Activated CD8-positive, alpha-beta T cell treated with anti-CD3 and anti-CD28 coated beads for 36 hours (primary cell): ENCODE data around the gene SSR1. TPM values are rescaled to one million over a fixed set of nuclear protein-coding genes. Genes with fewer than 3 reads are reported as not detected.
"Not testable (repeated sequence)": the region's sequence is repeated elsewhere in the genome, so short reads cannot be mapped to it uniquely, and the experiment has no call there.

Source experiments
- ATAC-seq: fragments of 200-7000 bp; cut with Tn5 transposase; one replicate; pipeline ENCODE4 v1.10.0; 2021; ENCODE audit warnings: mild to moderate bottlenecking, moderate library complexity
- CTCF ChIA-PET: fragments of 350-600 bp; sonication (Branson Sonifier 250); formaldehyde crosslinking; loops from one replicate; lab custom pipeline; 2021; ENCODE audit warnings: antibody characterized with exemption; lab: Charles Lee
- POLR2A ChIA-PET: fragments of 350-600 bp; sonication (Branson Sonifier 250); formaldehyde crosslinking; loops from one replicate; lab custom pipeline; 2021; ENCODE audit warnings: antibody characterized with exemption; lab: Charles Lee
- DNase-seq: peaks from one replicate; pipeline ENCODE4 v3.0.0-alpha.2; 2020
- H3K27ac Mint-ChIP-seq: one replicate; pipeline ENCODE4 v1.8.0; 2021; ENCODE audit warnings: mild to moderate bottlenecking, mixed read lengths
- H3K27me3 Mint-ChIP-seq: one replicate; pipeline ENCODE4 v1.8.0; 2021; ENCODE audit warnings: mixed read lengths
- H3K36me3 Mint-ChIP-seq: one replicate; pipeline ENCODE4 v1.8.0; 2021; ENCODE audit warnings: low read depth, mixed read lengths
- H3K4me1 Mint-ChIP-seq: one replicate; pipeline ENCODE4 v1.8.0; 2021; ENCODE audit warnings: low read depth, mixed read lengths
- H3K4me3 Mint-ChIP-seq: one replicate; pipeline ENCODE4 v1.8.0; 2021; ENCODE audit warnings: mild to moderate bottlenecking, moderate library complexity, mixed read lengths
- H3K9me3 Mint-ChIP-seq: one replicate; pipeline ENCODE4 v1.8.0; 2021; ENCODE audit warnings: mixed read lengths
- intact Hi-C: fragments of 100-400 bp; cut with micrococcal nuclease; formaldehyde crosslinking; loops from one replicate; pipeline ENCODE4 v1.10.0; 2022
- total RNA-seq, 2 experiments: library from RNA; stranded (reverse); gene quantifications; one replicate each; pipeline ENCODE4 v1.2.3, GENCODE V29; 2021
- TF ChIP-seq, protein P1 (sequence below): fragments of 200-600 bp; IDR thresholded peaks from one replicate; pipeline ENCODE4 v1.8.0; 2022; ENCODE audit warnings: antibody characterized with exemption, mild to moderate bottlenecking

SSR1 gene
- total RNA-seq, 2 experiments from 2014 or later, result 117 to 124 TPM

DNA sequence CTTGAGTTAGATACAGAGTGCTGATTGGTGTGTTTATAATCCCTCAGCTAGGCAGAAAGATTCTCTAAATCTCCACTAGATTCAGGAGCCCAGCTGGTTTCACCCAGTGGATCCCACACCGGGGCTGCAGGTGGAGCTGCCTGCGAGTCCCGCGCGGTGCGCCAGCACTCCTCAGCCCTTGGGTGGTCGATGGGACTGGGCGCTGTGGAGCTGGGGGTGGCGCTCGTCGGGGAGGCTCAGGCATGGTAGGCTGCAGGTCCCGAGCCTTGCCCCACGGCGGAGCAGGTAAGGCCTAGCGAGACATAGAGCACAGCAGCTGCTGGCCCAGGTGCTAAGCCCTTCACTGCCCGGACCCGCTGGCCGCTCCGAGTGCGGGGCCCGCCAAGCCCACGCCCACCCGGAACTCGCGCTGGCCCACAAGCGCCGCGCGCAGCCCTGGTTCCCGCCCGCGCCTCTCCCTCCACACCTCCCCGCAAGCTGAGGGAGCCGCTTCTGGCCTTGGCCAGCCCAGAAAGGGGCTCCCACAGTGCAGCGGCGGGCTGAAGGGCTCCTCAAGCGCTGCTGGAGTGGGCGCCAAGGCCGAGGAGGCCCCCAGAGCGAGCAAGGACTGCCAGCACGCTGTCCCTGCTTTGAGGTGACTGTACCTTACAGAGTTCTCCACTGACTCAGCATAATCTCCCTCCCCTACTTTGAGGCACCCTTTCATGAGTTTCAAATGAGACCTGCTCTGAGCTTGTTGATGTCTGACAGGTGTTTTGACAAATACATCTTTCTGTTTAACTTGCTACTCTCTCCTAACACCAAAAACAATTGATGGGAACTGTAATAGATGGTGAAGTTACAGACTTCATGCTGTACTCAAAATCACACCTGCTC, 3.9 kb upstream of the SSR1 start:
- POLR2A ChIA-PET, result no interaction called here
- Mint-ChIP-seq H3K4me1 (peaks cover 15% of the 10 kb centered on the region), H3K27ac (no peak overlapping the region), H3K9me3 (no peaks in the 10 kb centered on the region), H3K27me3 (no peaks in the 10 kb centered on the region), H3K4me3 (no peak overlapping the region), H3K36me3 (peaks cover 5% of the 10 kb centered on the region)
- no peak for ATAC-seq
- TF ChIP-seq, protein P1, sequence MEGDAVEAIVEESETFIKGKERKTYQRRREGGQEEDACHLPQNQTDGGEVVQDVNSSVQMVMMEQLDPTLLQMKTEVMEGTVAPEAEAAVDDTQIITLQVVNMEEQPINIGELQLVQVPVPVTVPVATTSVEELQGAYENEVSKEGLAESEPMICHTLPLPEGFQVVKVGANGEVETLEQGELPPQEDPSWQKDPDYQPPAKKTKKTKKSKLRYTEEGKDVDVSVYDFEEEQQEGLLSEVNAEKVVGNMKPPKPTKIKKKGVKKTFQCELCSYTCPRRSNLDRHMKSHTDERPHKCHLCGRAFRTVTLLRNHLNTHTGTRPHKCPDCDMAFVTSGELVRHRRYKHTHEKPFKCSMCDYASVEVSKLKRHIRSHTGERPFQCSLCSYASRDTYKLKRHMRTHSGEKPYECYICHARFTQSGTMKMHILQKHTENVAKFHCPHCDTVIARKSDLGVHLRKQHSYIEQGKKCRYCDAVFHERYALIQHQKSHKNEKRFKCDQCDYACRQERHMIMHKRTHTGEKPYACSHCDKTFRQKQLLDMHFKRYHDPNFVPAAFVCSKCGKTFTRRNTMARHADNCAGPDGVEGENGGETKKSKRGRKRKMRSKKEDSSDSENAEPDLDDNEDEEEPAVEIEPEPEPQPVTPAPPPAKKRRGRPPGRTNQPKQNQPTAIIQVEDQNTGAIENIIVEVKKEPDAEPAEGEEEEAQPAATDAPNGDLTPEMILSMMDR, result no peak
- intact Hi-C loops, result loop anchor here (10.0 kb wide), 1 partner anchor 68 kb away; the partner anchor contains the start of genes CAGE1 and RIOK1
- CTCF ChIA-PET, result interaction anchor here (1.4 to 3.2 kb wide), 2 partner anchors 8 to 41 kb away, joined by 4 to 11 read pairs; no protein-coding TSS in a partner anchor
- DNase-seq, result no peak

DNA sequence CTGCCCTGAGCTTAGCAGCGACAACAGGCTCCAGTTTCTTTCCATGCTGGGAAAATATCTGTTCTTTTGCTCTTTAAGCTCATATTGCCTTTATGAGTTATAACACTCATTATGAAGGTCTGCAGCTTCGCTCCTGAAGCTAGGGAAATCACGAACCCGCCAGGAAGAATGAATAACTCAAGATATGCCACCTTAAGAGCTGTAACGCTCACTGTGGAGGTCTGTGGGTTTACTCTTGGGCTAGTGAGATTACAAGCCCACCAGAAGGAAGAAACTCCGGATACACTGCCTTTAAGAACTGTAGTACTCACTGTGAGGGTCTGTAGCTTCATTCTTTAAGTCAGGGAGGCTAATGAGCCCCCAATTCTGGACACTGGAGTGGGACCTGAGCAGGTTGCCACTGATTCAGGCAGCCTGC, 3.0 kb upstream of the SSR1 start:
- H3K27ac Mint-ChIP-seq, result no peak overlapping the region
- H3K27me3 Mint-ChIP-seq, result no peaks in the 10 kb centered on the region
- ATAC-seq, result no peak
- H3K36me3 Mint-ChIP-seq, result peaks cover 11% of the 10 kb centered on the region
- TF ChIP-seq, protein P1, result no peak
- H3K4me1 Mint-ChIP-seq, result peaks cover 20% of the 10 kb centered on the region
- ChIA-PET POLR2A (interaction anchor here (0.8 kb wide), 1 partner anchor 275 kb away, joined by 3 read pairs; the partner anchor contains the start of gene SNRNP48), CTCF (interaction anchor here (1.1 to 3.2 kb wide), 3 partner anchors 8 to 40 kb away, joined by 3 to 11 read pairs (median 4); no protein-coding TSS in a partner anchor)
- intact Hi-C loops, result loop anchor here (10.0 kb wide), 1 partner anchor 69 kb away; the partner anchor contains the start of genes CAGE1 and RIOK1
- H3K4me3 Mint-ChIP-seq, result no peak overlapping the region
- no peaks in the 10 kb centered on the region for H3K9me3 Mint-ChIP-seq
- DNase-seq, result no peak

DNA sequence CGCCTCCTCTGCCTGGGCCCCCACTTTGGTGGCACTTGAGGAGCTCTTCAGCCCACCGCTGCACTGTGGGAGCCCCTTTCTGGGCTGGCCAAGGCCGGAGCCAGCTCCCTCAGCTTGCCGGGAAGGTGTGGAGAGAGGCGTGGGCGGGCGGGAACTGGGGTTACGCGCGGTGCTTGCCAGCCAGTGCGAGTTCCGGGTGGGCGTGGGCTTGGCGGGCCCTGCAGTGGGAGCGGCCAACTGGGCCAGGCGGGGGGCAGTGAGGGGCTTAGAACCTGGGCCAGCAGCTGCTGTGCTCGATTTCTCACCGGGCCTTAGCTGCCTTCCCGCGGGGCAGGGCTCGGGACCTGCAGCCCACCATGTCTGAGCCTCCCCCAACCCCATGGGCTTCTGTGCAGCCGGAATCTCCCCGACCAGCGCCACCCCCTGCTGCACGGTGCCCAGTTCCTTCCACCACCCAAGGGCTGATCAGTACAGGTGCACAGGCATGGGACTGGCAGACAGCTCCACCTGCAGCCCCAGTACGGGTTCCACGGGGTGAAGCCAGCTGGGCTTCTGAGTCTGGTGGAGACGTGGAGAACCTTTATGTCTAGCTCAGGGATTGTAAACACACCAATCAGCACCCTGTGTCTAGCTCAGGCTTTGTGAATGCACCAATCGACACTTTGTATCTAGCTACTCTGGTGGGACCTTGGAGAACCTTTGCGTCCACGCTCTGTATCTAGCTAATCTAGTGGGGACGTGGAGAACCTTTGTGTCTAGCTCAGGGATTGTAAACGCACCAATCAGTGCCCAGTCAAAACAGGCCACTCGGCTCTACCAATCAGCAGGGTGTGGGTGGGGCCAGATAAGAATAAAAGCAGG, 2.3 kb upstream of the SSR1 start:
- H3K4me3 Mint-ChIP-seq, result not testable (repeated sequence)
- intact Hi-C loops, result loop anchor here (10.0 kb wide), 1 partner anchor 69 kb away; the partner anchor contains the start of genes CAGE1 and RIOK1

DNA sequence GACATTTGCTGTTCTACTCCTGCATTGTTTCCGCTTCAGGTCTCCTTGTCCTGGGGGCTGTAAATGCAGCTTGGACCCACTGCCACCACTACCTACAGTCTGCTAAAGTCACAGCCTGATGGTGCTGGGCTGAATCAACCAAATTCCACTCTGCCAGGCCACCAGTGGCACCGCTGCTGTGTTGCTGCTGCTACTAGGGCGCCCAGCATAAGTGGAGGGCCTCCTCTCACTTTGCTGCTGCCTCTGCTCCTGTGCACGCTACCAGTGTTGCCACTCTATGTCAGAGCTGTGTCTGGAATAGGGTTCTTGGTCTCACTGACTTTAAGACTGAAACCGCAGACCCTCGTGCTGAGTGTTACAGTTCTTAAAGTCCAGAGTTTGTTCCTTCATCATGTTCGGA, 1.4 kb upstream of the SSR1 start:
- Mint-ChIP-seq H3K27ac (peak overlapping the region; percentile 92), H3K36me3 (peaks cover 24% of the 10 kb centered on the region), H3K27me3 (no peaks in the 10 kb centered on the region), H3K9me3 (peaks cover 7% of the 10 kb centered on the region), H3K4me1 (peaks cover 31% of the 10 kb centered on the region), H3K4me3 (no peak overlapping the region)
- ATAC-seq, result no peak
- intact Hi-C loops, result loop anchor here (10.0 kb wide), 1 partner anchor 70 kb away; the partner anchor contains the start of genes CAGE1 and RIOK1
- no peak for DNase-seq
- ChIA-PET POLR2A (interaction anchor here (1.1 kb wide), 1 partner anchor 31 kb away, joined by 3 read pairs; no protein-coding TSS in a partner anchor), CTCF (interaction anchor here (1.5 to 3.2 kb wide), 3 partner anchors 10 to 74 kb away, joined by 4 to 11 read pairs (median 10); partner anchors contain the start of genes CAGE1 and RIOK1)
- TF ChIP-seq, protein P1, result no peak

More for the DNA sequence above, 2.3 kb upstream of the SSR1 start:
- Mint-ChIP-seq H3K4me1 (peaks cover 22% of the 10 kb centered on the region), H3K36me3 (peaks cover 15% of the 10 kb centered on the region)
- H3K9me3 Mint-ChIP-seq, H3K27ac Mint-ChIP-seq, ATAC-seq, H3K27me3 Mint-ChIP-seq, DNase-seq: not testable (repeated sequence)
- POLR2A ChIA-PET, result interaction anchor here (0.6 to 0.8 kb wide), 2 partner anchors 275 to 403 kb away, joined by 3 read pairs; partner anchors contain the start of gene SNRNP48
- CTCF ChIA-PET, result interaction anchor here (1.1 to 3.2 kb wide), 4 partner anchors 9 to 39 kb away, joined by 3 to 11 read pairs (median 4); no protein-coding TSS in a partner anchor
